GM12878 (cell line): ENCODE data around the gene CTSD. TPM values are rescaled to one million over a fixed set of nuclear protein-coding genes. Genes with fewer than 3 reads are reported as not detected.
"Not testable (repeated sequence)": the region's sequence is repeated elsewhere in the genome, so short reads cannot be mapped to it uniquely, and the experiment has no call there.

Experiments
- ATAC-seq: fragments of 200-7000 bp; cut with Tn5 transposase; 3 replicates; pipeline ENCODE4 v1.9.1; 2020; ENCODE audit warnings: mild to moderate bottlenecking, moderate library complexity
- BruUV-seq: library from RNA; stranded (reverse); fragments of 400-500 nt; replicated peaks from 2 replicates; lab custom pipeline; 2021; lab: Mats Ljungman, UMichigan
- CTCF ChIA-PET: fragments of 300-600 bp; sonication (Branson Sonifier 250); formaldehyde crosslinking; extraction: SDS; loops from one replicate; lab custom pipeline; 2021; ENCODE audit warnings: inconsistent platforms; lab: Yijun Ruan, JAX
- POLR2A ChIA-PET: fragments of 350-600 bp; formaldehyde crosslinking; extraction: SDS; loops from one replicate; lab custom pipeline; 2021; ENCODE audit warnings: inconsistent platforms; lab: Charles Lee
- RAD21 ChIA-PET: fragments of 300-600 bp; sonication (Branson Sonifier 250); formaldehyde crosslinking; loops from one replicate; lab custom pipeline; 2023; ENCODE audit warnings: antibody characterized with exemption; ENCODE audit not compliant: unreplicated experiment; lab: Charles Lee
- SMC1A ChIA-PET: fragments of 300-600 bp; sonication (Branson Sonifier 250); formaldehyde crosslinking; loops from one replicate; lab custom pipeline; 2023; ENCODE audit not compliant: unreplicated experiment, uncharacterized antibody; lab: Charles Lee
- DNase-seq: peaks from one replicate; pipeline ENCODE4 v3.0.0-alpha.2; 2011; ENCODE audit warnings: low read depth, low spot score
- FAIRE-seq: peaks from 3 replicates; lab custom pipeline; 2011; peaks lifted over from hg19 to GRCh38; lab: Jason Lieb, UNC
- H2AFZ ChIP-seq: 2 replicates; pipeline ENCODE4 v1.6.0; 2011; ENCODE audit warnings: low read depth, low read length, control low read depth; ENCODE audit not compliant: control insufficient read depth
- H3K27ac ChIP-seq: 2 replicates; pipeline ENCODE4 v1.5.1; 2011; ENCODE audit warnings: control low read depth; ENCODE audit not compliant: control insufficient read depth, insufficient read depth
- H3K27me3 ChIP-seq, 2 experiments: replicated peaks in 1 of 2; 2 replicates each; pipeline versions ENCODE4 v1.6.0 to v1.6.1; 2011; ENCODE audit warnings: low read length in 1 of 2; ENCODE audit not compliant: control insufficient read depth in 2 of 2, insufficient read depth in 2 of 2
- H3K36me3 ChIP-seq, 2 experiments: 2 replicates each; pipeline ENCODE4 v1.5.1; 2011; ENCODE audit warnings: low read length in 1 of 2; ENCODE audit not compliant: control insufficient read depth in 2 of 2, insufficient read depth in 2 of 2
- H3K4me1 ChIP-seq: 2 replicates; pipeline ENCODE4 v1.6.1; 2011; ENCODE audit warnings: mild to moderate bottlenecking, low read length, moderate library complexity, mixed read lengths; ENCODE audit not compliant: control insufficient read depth, insufficient read depth
- H3K4me2 ChIP-seq: 2 replicates; pipeline ENCODE4 v1.6.0; 2011; ENCODE audit warnings: control low read depth; ENCODE audit not compliant: control insufficient read depth, insufficient read depth
- H3K4me3 ChIP-seq: fragments of 200-600 bp; sonication (generic); 2 replicates; pipeline ENCODE4 v1.5.1; 2016
- H3K79me2 ChIP-seq: 2 replicates; pipeline ENCODE4 v1.6.0; 2011; ENCODE audit warnings: low read length; ENCODE audit not compliant: control insufficient read depth, insufficient read depth
- H3K9ac ChIP-seq: 2 replicates; pipeline ENCODE4 v1.8.0; 2011; ENCODE audit warnings: low read length, control low read depth, mixed read lengths; ENCODE audit not compliant: control insufficient read depth, insufficient read depth
- H3K9me3 ChIP-seq: replicated peaks from 3 replicates; pipeline ENCODE4 v1.5.1; 2011; ENCODE audit warnings: mild to moderate bottlenecking, low read length; ENCODE audit not compliant: control insufficient read depth, insufficient read depth
- H4K20me1 ChIP-seq: 2 replicates; pipeline ENCODE4 v1.6.0; 2011; ENCODE audit not compliant: control insufficient read depth, insufficient read depth
- ASH2L ChIP-seq: fragments of 300-600, 200-600 bp; sonication (generic); IDR thresholded peaks from 2 replicates; pipeline ENCODE4 v1.6.1; 2017; ENCODE audit warnings: low read depth, mild to moderate bottlenecking, borderline replicate concordance
- BACH1 ChIP-seq: fragments of 450-650 bp; IDR thresholded peaks from 2 replicates; pipeline ENCODE4 v1.6.1; 2017; ENCODE audit warnings: mild to moderate bottlenecking, borderline replicate concordance
- GABPA ChIP-seq: IDR thresholded peaks from 2 replicates; pipeline ENCODE4 v1.6.1; 2014; ENCODE audit warnings: antibody characterized with exemption, low read depth, mild to moderate bottlenecking, inconsistent platforms
- IKZF2 ChIP-seq, 2 experiments: fragments of 450-650 bp; IDR thresholded peaks; 2 replicates each; pipeline ENCODE4 v1.6.1; 2017; ENCODE audit warnings: mild to moderate bottlenecking in 2 of 2, moderate library complexity in 2 of 2
- WGBS: methylation state at CpG from one replicate; pipeline ENCODE4 v1.1.6; 2016; ENCODE audit warnings: low lambda C conversion rate; ENCODE audit not compliant: insufficient replicate concordance, insufficient coverage; ENCODE audit errors: missing lambda C conversion rate; 5-methylcytosine and 5-hydroxymethylcytosine counted together
- in situ Hi-C: fragments of 300-500 bp; cut with MboI; formaldehyde crosslinking; loops from 9 replicates; pipeline ENCODE4 v1.14.3; 2018; ENCODE audit warnings: mixed read lengths
- intact Hi-C: fragments of 100-400 bp; cut with micrococcal nuclease; formaldehyde crosslinking; loops from one replicate; pipeline ENCODE4 v1.14.2; 2022; ENCODE audit not compliant: unreplicated experiment
- polyA plus RNA-seq, 11 experiments: library from polyadenylated mRNA; depleted of rRNA in 4 of 11; unstranded in 6 of 11; stranded (reverse) in 5 of 11; fragments of >200 nt; fragmentation: Nextera tagmentation in 4 of 11; fragmentation: Illumina TruSeq in 1 of 11; extraction: Ambion mirVana in 4 of 11; extraction: Trizol in 1 of 11; gene quantifications; 1 replicate in 1 of 11; 2 replicates in 10 of 11; pipeline versions ENCODE4 v1.2.1 to v1.2.3, GENCODE V29; 2011 to 2016; ENCODE audit warnings: inconsistent platforms in 2 of 11, missing spikeins in 2 of 11, low read depth in 1 of 11
- total RNA-seq, 4 experiments: library from RNA; depleted of rRNA in 3 of 4; stranded (reverse); fragments of >200 nt in 3 of 4; fragmentation: Illumina TruSeq in 1 of 4; extraction: Trizol in 1 of 4; gene quantifications; 2 replicates each; pipeline versions ENCODE4 v1.2.1 to v1.2.3, GENCODE V29; 2013 to 2021
- TF ChIP-seq, protein P1 (sequence below): fragments of 450-650 bp; IDR thresholded peaks from 2 replicates; pipeline ENCODE4 v1.6.1; 2018; ENCODE audit warnings: mild to moderate bottlenecking, low read depth, moderate library complexity; ENCODE audit not compliant: partially characterized antibody
- TF ChIP-seq, protein P2 (sequence below): IDR thresholded peaks from 2 replicates; pipeline ENCODE4 v1.6.1; 2012; ENCODE audit warnings: low read depth, low read length, improper control_type of control experiment
- TF ChIP-seq, protein P3 (sequence below): fragments of 450-650 bp; IDR thresholded peaks from 2 replicates; pipeline ENCODE4 v1.6.1; 2017; ENCODE audit warnings: low read depth, mild to moderate bottlenecking, moderate library complexity

CTSD gene
- total and polyA plus RNA-seq, 10 of the 15 experiments (the other 5 are each of a cell fraction or from before 2014, with no cell fraction given), result 0.42 to 54.6 (median 25.0) TPM

DNA sequence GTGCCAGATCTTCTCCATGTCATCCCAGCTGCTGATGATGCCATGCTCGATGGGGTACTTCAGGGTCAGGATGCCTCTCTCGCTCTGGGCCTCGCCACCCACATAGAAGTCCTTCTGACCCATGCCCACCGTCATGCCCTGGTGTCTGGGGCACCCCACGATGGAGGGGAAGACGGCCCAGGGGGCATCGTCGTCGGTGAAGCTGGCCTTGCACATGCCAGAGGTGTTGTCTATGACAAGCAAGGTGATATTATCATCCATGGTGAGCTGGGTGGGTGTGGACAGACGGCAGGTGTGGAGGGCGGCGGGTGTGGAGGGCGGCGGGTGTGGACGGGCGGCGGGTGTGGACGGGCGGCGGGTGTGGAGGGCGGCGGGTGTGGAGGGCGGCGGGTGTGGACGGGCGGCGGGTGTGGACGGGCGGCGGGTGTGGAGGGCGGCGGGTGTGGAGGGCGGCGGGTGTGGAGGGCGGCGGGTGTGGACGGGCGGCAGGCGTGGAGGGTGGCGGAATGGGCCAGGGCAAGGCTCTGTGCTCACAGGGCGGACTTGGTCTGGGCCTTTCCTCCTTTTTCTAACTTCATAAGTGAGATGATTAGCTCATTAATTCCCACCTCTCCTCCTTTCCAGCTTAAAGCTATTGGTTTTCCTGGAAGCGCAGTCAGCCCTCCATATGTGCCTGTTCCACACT lies 40.2 kb upstream of the CTSD start:
- intact Hi-C loops, result not testable (repeated sequence)

DNA sequence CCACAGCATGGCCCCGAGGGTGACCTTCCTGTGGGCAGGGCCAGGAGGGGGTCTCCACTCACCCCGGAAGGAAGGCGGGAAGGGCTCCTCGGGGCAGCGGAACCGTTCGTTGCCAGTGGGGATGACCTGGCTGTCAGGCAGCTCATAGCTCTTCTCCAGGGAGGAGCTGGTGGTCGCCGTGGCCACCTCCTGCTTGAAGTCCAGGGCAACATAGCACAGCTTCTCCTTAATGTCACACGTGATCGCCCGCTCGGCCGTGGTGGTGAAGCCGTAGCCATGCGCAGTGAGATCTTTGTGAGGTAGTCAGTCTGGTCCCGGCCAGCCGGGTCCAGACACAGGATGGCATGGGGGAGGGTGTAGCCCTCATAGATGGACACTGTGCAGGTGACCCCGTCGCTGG lies 39.5 kb upstream of the CTSD start:
- DNase-seq, result no peak
- no peak overlapping the region for H3K4me3 ChIP-seq
- no peak overlapping the region for H3K4me2 ChIP-seq
- ChIA-PET RAD21 (no interaction called here), SMC1A (no interaction called here), POLR2A (no interaction called here), CTCF (no interaction called here)
- H3K9me3 ChIP-seq, result no peaks in the 10 kb centered on the region
- no peaks in the 10 kb centered on the region for H3K27me3 ChIP-seq
- H3K4me1 ChIP-seq, result no peaks in the 10 kb centered on the region
- WGBS, result 61% methylated on average over 20 of the region's 20 CpGs
- H4K20me1 ChIP-seq, result no peaks in the 10 kb centered on the region
- no peaks in the 10 kb centered on the region for H3K36me3 ChIP-seq
- in situ Hi-C loops, result no loop called here
- no peak for FAIRE-seq
- intact Hi-C loops, result no loop called here
- ATAC-seq, result no peak
- no peak overlapping the region for H3K9ac ChIP-seq
- no peak overlapping the region for H2AFZ ChIP-seq
- no TSS peak for BruUV-seq
- H3K79me2 ChIP-seq, result no peaks in the 10 kb centered on the region
- H3K27ac ChIP-seq, result no peak overlapping the region
- TF ChIP-seq, protein P1, sequence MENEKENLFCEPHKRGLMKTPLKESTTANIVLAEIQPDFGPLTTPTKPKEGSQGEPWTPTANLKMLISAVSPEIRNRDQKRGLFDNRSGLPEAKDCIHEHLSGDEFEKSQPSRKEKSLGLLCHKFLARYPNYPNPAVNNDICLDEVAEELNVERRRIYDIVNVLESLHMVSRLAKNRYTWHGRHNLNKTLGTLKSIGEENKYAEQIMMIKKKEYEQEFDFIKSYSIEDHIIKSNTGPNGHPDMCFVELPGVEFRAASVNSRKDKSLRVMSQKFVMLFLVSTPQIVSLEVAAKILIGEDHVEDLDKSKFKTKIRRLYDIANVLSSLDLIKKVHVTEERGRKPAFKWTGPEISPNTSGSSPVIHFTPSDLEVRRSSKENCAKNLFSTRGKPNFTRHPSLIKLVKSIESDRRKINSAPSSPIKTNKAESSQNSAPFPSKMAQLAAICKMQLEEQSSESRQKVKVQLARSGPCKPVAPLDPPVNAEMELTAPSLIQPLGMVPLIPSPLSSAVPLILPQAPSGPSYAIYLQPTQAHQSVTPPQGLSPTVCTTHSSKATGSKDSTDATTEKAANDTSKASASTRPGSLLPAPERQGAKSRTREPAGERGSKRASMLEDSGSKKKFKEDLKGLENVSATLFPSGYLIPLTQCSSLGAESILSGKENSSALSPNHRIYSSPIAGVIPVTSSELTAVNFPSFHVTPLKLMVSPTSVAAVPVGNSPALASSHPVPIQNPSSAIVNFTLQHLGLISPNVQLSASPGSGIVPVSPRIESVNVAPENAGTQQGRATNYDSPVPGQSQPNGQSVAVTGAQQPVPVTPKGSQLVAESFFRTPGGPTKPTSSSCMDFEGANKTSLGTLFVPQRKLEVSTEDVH, result no peak
- TF ChIP-seq BACH1 (no peak), GABPA (no peak), ASH2L (no peak), IKZF2 (IDR thresholded peaks at IDR 0.05) (no peak)
- TF ChIP-seq, protein P2, sequence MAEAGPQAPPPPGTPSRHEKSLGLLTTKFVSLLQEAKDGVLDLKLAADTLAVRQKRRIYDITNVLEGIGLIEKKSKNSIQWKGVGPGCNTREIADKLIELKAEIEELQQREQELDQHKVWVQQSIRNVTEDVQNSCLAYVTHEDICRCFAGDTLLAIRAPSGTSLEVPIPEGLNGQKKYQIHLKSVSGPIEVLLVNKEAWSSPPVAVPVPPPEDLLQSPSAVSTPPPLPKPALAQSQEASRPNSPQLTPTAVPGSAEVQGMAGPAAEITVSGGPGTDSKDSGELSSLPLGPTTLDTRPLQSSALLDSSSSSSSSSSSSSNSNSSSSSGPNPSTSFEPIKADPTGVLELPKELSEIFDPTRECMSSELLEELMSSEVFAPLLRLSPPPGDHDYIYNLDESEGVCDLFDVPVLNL, result no peak
- TF ChIP-seq, protein P3, sequence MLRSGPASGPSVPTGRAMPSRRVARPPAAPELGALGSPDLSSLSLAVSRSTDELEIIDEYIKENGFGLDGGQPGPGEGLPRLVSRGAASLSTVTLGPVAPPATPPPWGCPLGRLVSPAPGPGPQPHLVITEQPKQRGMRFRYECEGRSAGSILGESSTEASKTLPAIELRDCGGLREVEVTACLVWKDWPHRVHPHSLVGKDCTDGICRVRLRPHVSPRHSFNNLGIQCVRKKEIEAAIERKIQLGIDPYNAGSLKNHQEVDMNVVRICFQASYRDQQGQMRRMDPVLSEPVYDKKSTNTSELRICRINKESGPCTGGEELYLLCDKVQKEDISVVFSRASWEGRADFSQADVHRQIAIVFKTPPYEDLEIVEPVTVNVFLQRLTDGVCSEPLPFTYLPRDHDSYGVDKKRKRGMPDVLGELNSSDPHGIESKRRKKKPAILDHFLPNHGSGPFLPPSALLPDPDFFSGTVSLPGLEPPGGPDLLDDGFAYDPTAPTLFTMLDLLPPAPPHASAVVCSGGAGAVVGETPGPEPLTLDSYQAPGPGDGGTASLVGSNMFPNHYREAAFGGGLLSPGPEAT, result no peak

More for the DNA sequence above, 40.2 kb upstream of the CTSD start:
- DNase-seq, H3K9ac ChIP-seq, H3K79me2 ChIP-seq, H3K4me2 ChIP-seq, H4K20me1 ChIP-seq, H3K4me1 ChIP-seq, H3K36me3 ChIP-seq, RAD21 ChIA-PET, H3K27ac ChIP-seq, BruUV-seq, H2AFZ ChIP-seq, H3K4me3 ChIP-seq, H3K27me3 ChIP-seq, FAIRE-seq, SMC1A ChIA-PET, H3K9me3 ChIP-seq, ATAC-seq, in situ Hi-C loops: not testable (repeated sequence)
- ChIA-PET CTCF (interaction anchor here (1.2 kb wide), 1 partner anchor 151 kb away, joined by 5 read pairs; no protein-coding TSS in a partner anchor), POLR2A (interaction anchor here (0.5 kb wide), 1 partner anchor 95 kb away, joined by 6 read pairs; no protein-coding TSS in a partner anchor)
- WGBS, result 50% methylated on average over 22 of the region's 42 CpGs
